ENCODE results near the gene RASSF3.

DNA sequence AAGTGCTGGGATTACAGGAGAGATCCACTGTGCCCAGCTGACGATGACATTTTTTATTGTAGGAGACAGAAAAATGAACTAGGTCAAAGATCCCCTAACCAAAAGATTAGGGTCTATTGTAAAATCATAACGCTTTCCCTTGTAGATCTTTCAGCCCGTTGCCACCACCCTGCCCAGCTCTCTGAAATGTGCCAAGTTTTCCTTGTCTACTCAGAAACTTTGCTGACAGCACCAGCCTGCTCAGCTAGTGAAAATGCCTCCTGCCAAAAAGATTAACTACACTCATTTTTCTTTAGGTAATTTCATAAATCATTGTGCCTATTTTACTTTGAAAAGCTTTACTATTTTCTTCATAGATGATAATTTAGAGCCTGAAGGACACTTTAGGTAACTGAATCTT is 28.2 kb upstream of the RASSF3 start:
- TF ChIP-seq POLR2AphosphoS5 (IDR thresholded peaks at IDR 0.05): no peak
- TF ChIP-seq POLR2A (IDR thresholded peaks at IDR 0.05): no peak
- TF ChIP-seq, protein P1, sequence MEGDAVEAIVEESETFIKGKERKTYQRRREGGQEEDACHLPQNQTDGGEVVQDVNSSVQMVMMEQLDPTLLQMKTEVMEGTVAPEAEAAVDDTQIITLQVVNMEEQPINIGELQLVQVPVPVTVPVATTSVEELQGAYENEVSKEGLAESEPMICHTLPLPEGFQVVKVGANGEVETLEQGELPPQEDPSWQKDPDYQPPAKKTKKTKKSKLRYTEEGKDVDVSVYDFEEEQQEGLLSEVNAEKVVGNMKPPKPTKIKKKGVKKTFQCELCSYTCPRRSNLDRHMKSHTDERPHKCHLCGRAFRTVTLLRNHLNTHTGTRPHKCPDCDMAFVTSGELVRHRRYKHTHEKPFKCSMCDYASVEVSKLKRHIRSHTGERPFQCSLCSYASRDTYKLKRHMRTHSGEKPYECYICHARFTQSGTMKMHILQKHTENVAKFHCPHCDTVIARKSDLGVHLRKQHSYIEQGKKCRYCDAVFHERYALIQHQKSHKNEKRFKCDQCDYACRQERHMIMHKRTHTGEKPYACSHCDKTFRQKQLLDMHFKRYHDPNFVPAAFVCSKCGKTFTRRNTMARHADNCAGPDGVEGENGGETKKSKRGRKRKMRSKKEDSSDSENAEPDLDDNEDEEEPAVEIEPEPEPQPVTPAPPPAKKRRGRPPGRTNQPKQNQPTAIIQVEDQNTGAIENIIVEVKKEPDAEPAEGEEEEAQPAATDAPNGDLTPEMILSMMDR (IDR thresholded peaks at IDR 0.05): no peak
- TF ChIP-seq EP300 (IDR thresholded peaks at IDR 0.05): no peak
